Gastrocnemius medialis (tissue), 4 donors: ENCODE data around the gene GPC6.

Experiments used
- POLR2A ChIP-seq, 2 donors: fragments of 450-650 bp; IDR thresholded peaks; one replicate each; pipeline ENCODE4 v1.6.1; 2017; ENCODE audit warnings: antibody characterized with exemption in 2 of 2, mild to moderate bottlenecking in 2 of 2, moderate library complexity in 2 of 2
- TF ChIP-seq, protein P1 (sequence below), 5 experiments: fragments of 450-650 bp in 3 of 5; fragments of 200-600 bp in 2 of 5; sonication (generic) in 2 of 5; IDR thresholded peaks in 4 of 5; conservative IDR thresholded peaks in 1 of 5; 1 replicate in 4 of 5; 2 replicates in 1 of 5; pipeline ENCODE4 v1.5.1; 2016 to 2019; ENCODE audit warnings: antibody characterized with exemption in 5 of 5, mild to moderate bottlenecking in 3 of 5, moderate library complexity in 3 of 5

DNA sequence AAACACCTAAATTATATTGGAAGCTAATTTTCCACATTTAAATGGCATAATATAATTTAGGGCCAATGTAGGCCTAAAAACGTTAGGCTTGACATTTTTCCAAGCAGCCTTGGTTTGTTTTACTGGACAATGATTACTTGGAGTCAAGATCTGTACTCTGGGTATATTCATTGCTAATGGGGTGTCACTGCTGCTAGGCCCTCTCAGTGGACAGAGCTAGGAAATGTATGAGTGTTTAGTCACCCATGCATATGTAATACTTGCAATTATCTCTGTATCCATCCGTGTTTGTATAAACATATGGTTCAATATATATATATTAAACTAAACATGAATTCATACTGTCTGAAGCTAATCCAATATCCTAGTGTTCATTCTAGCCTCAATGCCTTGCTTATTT, 654.8 kb downstream of the GPC6 start:
- TF ChIP-seq, protein P1, sequence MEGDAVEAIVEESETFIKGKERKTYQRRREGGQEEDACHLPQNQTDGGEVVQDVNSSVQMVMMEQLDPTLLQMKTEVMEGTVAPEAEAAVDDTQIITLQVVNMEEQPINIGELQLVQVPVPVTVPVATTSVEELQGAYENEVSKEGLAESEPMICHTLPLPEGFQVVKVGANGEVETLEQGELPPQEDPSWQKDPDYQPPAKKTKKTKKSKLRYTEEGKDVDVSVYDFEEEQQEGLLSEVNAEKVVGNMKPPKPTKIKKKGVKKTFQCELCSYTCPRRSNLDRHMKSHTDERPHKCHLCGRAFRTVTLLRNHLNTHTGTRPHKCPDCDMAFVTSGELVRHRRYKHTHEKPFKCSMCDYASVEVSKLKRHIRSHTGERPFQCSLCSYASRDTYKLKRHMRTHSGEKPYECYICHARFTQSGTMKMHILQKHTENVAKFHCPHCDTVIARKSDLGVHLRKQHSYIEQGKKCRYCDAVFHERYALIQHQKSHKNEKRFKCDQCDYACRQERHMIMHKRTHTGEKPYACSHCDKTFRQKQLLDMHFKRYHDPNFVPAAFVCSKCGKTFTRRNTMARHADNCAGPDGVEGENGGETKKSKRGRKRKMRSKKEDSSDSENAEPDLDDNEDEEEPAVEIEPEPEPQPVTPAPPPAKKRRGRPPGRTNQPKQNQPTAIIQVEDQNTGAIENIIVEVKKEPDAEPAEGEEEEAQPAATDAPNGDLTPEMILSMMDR (IDR thresholded peaks at IDR 0.05 in 4 of 5, conservative IDR thresholded peaks at IDR 0.05 in 1 of 5), result no peak
- no peak for TF ChIP-seq POLR2A (IDR thresholded peaks at IDR 0.05)
